GM19397 (cell line): ENCODE measurements around the gene LMAN1L.
"Not testable (repeated sequence)": the region's sequence is repeated elsewhere in the genome, so short reads cannot be mapped to it uniquely, and the experiment has no call there.

ENCODE experiments used
- ATAC-seq: cut with Tn5 transposase; IDR thresholded peaks from one replicate; pipeline ENCODE4 v1.9.1; 2021; ENCODE audit warnings: mild to moderate bottlenecking, moderate library complexity; ENCODE audit not compliant: unreplicated experiment

Gene LMAN1L

DNA sequence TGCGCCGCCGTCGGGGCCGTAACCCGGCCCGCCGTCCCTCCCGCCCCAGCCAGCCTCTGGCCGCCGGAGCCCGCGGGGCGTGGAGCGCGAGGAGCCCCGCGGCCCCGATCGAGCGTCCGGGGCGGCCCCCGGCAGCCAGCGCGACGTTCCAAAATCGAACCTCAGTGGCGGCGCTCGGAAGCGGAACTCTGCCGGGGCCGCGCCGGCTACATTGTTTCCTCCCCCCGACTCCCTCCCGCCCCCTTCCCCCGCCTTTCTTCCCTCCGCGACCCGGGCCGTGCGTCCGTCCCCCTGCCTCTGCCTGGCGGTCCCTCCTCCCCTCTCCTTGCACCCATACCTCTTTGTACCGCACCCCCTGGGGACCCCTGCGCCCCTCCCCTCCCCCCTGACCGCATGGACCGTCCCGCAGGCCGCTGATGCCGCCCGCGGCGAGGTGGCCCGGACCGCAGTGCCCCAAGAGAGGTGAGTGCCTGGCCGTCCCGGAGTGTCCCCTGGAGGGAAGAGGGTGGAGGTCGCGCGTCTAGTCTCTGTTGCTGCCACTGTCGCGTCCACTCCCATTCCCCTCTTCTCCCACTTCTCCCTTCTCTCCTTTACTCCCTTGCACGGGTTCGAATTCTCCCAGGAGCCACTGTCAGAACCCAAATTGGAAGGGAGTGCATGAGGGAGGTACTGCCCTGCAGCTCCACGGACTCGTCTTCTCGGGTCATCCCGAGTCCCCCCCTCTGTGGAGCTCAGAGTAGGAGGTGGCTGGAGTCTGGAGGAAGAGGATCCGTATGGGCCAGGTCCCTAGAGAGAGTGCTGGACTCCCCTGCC, 30.2 kb upstream of the LMAN1L start:
- peak; percentile 22 for ATAC-seq

DNA sequence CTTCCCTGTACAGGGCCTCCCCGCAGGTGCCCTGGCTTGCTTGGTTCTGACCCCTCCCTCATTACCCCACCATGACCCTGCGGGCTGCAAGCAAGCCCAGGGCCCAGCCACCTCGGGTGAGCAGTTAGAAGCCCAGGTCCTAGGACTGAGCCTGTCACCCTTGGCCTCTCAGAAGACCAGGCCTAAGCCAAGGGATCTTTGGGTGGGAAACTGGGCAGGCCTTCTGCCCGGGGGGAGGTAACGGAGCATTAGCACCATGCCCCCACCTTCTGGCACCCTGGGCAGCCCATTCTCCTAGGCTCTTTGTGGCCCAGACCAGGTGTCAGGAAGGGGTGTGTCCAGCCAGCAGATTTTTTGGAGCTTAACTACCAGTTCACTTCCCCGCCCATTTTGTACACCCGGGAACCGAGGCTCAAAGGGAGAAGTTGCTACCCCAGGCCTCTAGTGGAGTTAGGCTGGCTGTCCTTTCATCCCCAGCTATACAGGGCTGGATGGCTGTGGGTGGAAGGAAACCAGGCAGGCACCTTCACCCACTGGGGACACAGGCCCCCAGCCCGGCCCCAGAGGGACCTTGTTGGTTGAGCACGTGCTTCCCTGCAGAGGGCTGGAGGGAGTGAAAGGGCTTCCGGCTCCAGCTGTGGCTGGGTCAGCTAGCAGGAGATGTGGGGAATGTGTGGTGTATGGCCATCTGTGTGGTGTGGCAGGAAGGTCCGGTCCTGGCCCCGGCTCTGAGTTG, 29.4 kb upstream of the LMAN1L start:
- ATAC-seq, result no peak

- ATAC-seq, result no peak
Observed at GRCh38 chr15:74783808-74784175, 28.8 kb upstream of the LMAN1L start.

GRCh38 chr15:74784426-74785193, 28.0 kb upstream of the LMAN1L start:
- no peak for ATAC-seq

DNA sequence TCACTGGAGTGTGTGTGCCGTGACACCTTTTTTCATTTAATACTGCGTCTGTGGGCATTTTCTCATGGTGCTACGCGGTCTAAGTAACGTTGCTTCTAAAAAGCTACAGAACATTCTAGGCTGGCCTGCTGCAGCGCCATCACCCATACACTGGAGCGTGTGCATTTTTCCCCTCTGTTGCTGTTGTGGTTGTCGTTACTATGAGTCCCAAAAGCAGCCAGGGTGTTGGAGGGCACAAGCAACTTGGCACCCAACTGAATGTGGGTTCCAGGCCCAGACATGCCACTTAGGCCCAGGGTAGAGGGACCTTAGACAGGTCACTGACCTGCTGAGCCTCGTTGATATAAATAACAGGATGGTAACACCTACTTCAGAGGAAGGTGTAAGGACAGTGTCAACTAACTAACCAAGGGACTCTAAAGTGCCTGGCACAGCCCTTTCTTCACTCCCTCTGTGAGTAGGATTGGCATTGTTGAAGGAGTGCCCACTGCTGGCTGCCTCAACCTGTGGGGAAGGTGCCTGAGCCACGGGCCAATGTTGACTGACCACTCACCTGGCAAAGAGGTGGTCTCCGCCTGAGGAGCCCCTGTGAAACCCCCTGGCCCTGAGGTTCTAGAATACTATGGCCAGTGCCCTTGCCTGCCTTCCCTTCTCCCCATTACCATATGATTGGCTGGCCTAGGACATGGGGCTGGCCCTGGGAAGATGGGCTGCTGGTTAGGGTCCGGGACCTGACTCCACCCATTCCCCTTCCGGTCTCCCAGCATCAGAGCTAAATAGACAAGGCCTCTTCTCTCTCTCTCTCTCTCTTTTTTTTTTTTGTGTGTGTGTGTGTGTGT, 27.2 kb upstream of the LMAN1L start:
- no peak for ATAC-seq

GRCh38 chr15:74786081-74786480, 26.6 kb upstream of the LMAN1L start:
- not testable (repeated sequence) for ATAC-seq

- ATAC-seq, result no peak
Observed at GRCh38 chr15:74786551-74787165, 26.0 kb upstream of the LMAN1L start.

GRCh38 chr15:74787251-74788041, 25.2 kb upstream of the LMAN1L start:
- peak; percentile 42 for ATAC-seq

DNA sequence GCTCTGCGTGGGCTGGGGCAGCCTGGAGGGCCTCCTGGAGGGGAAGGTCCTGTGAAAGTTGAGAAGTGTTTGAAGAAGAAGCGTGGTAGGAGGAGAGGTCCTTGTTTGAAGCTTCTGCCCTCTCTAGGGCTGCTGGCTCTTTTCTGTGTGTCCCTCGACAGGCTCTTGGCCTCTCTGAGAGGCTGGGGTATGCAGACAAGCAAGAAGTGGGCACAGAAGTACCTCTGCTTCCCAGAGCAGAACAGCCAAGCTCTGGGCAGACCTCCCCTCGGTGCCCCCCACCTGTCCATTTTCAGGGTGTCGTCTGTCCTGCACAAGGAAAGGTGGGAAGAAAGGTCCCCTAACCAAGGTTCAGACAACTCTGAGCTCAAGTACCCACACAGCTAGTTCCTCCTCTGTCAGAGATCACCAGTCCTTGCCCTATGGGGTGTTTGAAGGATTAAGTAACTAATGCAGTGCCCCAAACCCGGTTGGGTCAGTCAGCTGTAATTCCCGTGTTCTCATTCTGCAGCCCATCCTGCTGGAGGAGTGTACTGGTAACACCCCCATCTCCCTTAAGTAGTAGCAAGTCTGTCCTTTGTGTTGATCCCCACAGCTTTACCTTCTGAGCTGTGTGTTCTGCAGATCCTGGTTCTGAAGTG, 24.5 kb upstream of the LMAN1L start:
- ATAC-seq, result no peak

- ATAC-seq, result peak; percentile 21
Observed at GRCh38 chr15:74788683-74789151, 23.9 kb upstream of the LMAN1L start.

- no peak for ATAC-seq
Observed at GRCh38 chr15:74789171-74789631, 23.4 kb upstream of the LMAN1L start.

- no peak for ATAC-seq
Observed at GRCh38 chr15:74789741-74790079, 22.9 kb upstream of the LMAN1L start.

DNA sequence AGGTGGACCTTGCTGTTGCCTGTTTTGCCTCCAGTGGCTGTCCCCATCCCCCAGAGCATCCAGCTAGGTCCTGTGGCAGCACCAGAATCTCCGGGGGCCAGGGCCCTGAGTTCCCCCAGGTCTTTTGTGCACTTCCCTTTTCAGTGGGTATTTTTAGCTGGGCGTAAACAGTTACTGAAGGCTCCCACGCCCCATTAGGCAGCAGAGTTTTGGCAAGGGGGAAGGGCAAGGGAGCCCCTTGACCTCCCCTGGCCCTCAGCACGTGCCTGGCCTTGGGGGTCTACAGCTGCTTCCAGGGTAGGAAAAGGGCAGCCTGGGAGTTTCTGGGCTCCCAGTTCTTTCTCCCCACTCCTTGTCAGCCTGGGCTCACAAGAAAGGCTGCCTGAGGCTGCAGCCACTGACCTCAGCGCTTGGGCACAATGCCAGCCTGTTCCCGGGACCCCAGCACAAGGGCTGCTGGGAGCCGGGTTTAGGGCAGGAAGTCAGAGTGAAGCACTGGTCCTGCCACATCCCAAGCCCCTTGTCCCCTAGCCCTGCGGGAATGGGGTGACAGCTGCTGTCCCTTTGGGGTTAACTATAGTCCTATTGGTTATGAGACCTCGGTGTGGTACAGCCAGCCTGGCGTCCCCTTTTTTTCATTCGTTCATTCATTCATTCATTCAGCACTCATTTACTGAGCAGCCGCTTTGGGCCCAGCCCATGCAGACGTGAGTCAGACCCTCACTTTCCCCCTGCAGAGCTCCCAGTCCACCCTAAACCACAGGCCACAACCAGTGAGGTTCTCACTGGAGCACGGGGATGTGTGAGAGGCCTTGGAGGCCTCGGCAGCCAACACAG, 22.3 kb upstream of the LMAN1L start:
- no peak for ATAC-seq

DNA sequence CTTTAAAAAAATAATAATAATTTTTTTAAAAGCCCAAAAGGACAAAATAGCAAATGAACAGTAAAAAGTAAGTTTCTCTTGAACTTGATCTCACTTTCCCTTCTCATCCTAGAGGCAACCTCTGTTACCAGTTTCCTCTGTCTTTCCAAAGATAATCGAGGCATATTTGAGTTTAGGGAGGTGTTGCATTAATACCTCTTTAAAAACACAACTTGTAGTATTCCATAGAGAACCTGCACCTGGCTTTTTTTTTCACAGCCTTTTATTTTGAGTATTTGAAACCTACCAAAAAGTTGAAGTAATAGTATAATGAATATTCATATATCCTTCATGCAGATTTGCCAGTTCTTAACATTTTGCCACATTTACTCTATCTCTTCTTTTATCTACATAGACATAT, 21.6 kb upstream of the LMAN1L start:
- no peak for ATAC-seq

DNA sequence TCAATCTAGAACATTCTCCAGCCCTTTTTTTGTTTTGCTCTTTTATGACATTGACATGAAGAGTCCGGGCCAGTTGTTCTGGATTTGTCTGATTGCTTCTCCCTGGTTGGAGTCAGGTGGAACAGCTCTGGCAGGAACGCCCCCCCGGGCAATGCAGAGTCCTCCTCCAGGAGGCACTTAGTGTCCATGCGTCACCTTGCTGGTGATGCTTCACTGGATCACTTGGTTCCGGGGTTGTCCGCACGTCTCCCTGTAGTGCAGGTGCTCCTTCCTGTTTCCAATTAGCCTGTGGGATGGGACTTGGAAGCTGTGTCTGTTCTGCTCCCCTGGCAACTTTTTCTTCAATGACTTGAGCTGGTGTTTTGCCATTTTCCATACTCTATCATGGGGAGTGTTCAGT, 21.0 kb upstream of the LMAN1L start:
- no peak for ATAC-seq

DNA sequence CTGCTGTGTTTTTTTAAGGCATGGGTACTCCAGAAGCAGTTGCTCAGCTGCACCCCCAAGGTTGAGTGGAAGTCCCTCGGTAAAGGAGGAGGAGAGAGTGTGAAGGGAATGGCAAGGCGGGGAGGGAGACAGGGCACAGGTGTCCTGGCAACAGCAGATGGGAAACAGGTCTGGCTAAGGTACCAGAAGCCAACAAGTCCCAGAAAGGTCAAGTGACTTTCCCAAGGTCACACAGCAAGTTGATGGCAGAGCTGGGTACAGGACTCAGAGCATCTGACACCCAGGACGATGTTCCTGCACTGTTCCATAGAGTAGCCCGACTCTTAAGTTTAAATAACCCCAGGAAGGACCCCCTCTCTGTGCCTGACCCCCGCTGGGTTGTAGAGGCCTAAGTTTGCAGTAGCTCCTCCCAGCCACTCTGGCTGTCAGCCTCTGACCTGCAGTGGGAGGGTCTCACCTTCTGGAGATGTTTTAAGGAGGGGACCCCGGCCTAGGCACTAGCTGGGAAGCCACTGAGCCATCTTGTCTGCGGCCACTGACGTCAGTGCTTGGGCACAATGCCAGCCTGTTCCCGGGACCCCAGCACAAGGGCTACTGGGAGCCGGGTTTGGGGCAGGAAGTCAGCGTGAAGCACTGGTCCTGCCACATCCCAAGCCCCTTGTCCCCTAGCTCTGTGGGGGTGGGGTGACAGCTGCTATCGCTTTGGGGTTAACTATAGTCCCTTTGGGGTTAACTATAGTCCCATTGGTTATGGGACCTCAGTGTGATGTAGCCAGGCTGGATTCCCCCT, 20.2 kb upstream of the LMAN1L start:
- no peak for ATAC-seq
